Stimulated activated CD4-positive, alpha-beta T cell treated with anti-CD3 and anti-CD28 coated beads, Interleukin-2, amount 100 ng/mL, for 24 hours (primary cell): Measurements from ENCODE around the gene TP53I3.
A peak's percentile ranks its signal among the peaks of the same experiment; 100 is the strongest.
"Not testable (repeated sequence)": the region's sequence is repeated elsewhere in the genome, so short reads cannot be mapped to it uniquely, and the experiment has no call there.

Experiments
- DNase-seq, 2 donors: peaks; one replicate each; pipeline ENCODE4 v3.0.0-alpha.2; 2020

TP53I3 gene

GRCh38 chr2:24084386-24085199 is at the start of gene TP53I3:
Gene TP53I3, minus strand, starts transcription at chr2:24084834. Its CDS starts 508 bp downstream, at chr2:24084326.
- DNase-seq, result peak; percentile 86 to 88

- DNase-seq, result no peak
Observed at GRCh38 chr2:24132543-24132942, 47.9 kb upstream of the TP53I3 start.

GRCh38 chr2:24125956-24126355 is 41.3 kb upstream of the TP53I3 start:
- DNase-seq, result no peak

- no peak for DNase-seq
Observed at GRCh38 chr2:24123922-24124580, 39.4 kb upstream of the TP53I3 start.

GRCh38 chr2:24123195-24123921 is 38.7 kb upstream of the TP53I3 start, which contains the start of the genes FAM228B and PFN4:
Gene FAM228B, plus strand, starts transcription at chr2:24123469. Its CDS starts 893 bp downstream, at chr2:24124362.
Gene PFN4, minus strand, starts transcription at chr2:24123334. Its CDS starts 799 bp downstream, at chr2:24122535.
- peak; percentile 63 to 79 for DNase-seq

GRCh38 chr2:24122366-24123194 is 37.9 kb upstream of the TP53I3 start:
- no peak for DNase-seq

- no peak for DNase-seq
Observed at GRCh38 chr2:24121469-24121868, 36.8 kb upstream of the TP53I3 start.

- no peak for DNase-seq
Observed at GRCh38 chr2:24121066-24121465, 36.4 kb upstream of the TP53I3 start.

- no peak for DNase-seq
Observed at GRCh38 chr2:24117902-24118301, 33.3 kb upstream of the TP53I3 start.

- no peak for DNase-seq
Observed at GRCh38 chr2:24115057-24115456, 30.4 kb upstream of the TP53I3 start.

- no peak for DNase-seq
Observed at GRCh38 chr2:24111407-24111901, 26.8 kb upstream of the TP53I3 start.

GRCh38 chr2:24110660-24111303 is 26.1 kb upstream of the TP53I3 start:
- DNase-seq, result no peak

GRCh38 chr2:24109431-24109830 is 24.8 kb upstream of the TP53I3 start:
- not testable (repeated sequence) for DNase-seq

- no peak for DNase-seq
Observed at GRCh38 chr2:24107336-24107735, 22.7 kb upstream of the TP53I3 start.

GRCh38 chr2:24106786-24107185 is 22.2 kb upstream of the TP53I3 start:
- DNase-seq, result no peak

- no peak for DNase-seq
Observed at GRCh38 chr2:24105816-24106215, 21.2 kb upstream of the TP53I3 start.

- no peak for DNase-seq
Observed at GRCh38 chr2:24104906-24105305, 20.3 kb upstream of the TP53I3 start.

GRCh38 chr2:24104110-24104650 is 19.5 kb upstream of the TP53I3 start:
- DNase-seq, result no peak

GRCh38 chr2:24102677-24103076 is 18.0 kb upstream of the TP53I3 start:
- DNase-seq, result no peak

GRCh38 chr2:24101992-24102391 is 17.4 kb upstream of the TP53I3 start:
- no peak for DNase-seq

GRCh38 chr2:24100732-24101131 is 16.1 kb upstream of the TP53I3 start:
- DNase-seq, result not testable (repeated sequence)
